ENCODE data around the gene TUFT1.
A peak's percentile ranks its signal among the peaks of the same experiment; 100 is the strongest.
"Not testable (repeated sequence)": the region's sequence is repeated elsewhere in the genome, so short reads cannot be mapped to it uniquely, and the experiment has no call there.

Gene TUFT1

GRCh38 chr1:151512801-151513625, 27.1 kb upstream of the TUFT1 start:
- no peak for DNase-seq

GRCh38 chr1:151513626-151514121, 26.4 kb upstream of the TUFT1 start:
- DNase-seq: no peak

- DNase-seq: no peak
These were observed 25.7 kb upstream of the TUFT1 start for GRCh38 chr1:151514366-151514765.

GRCh38 chr1:151515265-151515664, 24.8 kb upstream of the TUFT1 start:
- no peak for DNase-seq

GRCh38 chr1:151516031-151516511, 24.0 kb upstream of the TUFT1 start:
- DNase-seq: no peak

GRCh38 chr1:151518431-151518830, 21.7 kb upstream of the TUFT1 start:
- DNase-seq: no peak

- DNase-seq: no peak
These were observed 21.2 kb upstream of the TUFT1 start for GRCh38 chr1:151518936-151519335.

GRCh38 chr1:151519667-151520066, 20.4 kb upstream of the TUFT1 start:
- no peak for DNase-seq

GRCh38 chr1:151520359-151520758, 19.8 kb upstream of the TUFT1 start:
- no peak for DNase-seq

- DNase-seq: not testable (repeated sequence)
These were observed 17.7 kb upstream of the TUFT1 start for GRCh38 chr1:151522427-151522826.

- no peak for DNase-seq
These were observed 16.8 kb upstream of the TUFT1 start for GRCh38 chr1:151523326-151523725.

GRCh38 chr1:151524736-151525135, 15.4 kb upstream of the TUFT1 start:
- DNase-seq: no peak

- DNase-seq: no peak
These were observed 13.2 kb upstream of the TUFT1 start for GRCh38 chr1:151526735-151527525.

GRCh38 chr1:151529211-151529702, 10.9 kb upstream of the TUFT1 start:
- DNase-seq: no peak

- no peak for DNase-seq
These were observed 10.3 kb upstream of the TUFT1 start for GRCh38 chr1:151529781-151530180.

- no peak for DNase-seq
These were observed 9.6 kb upstream of the TUFT1 start for GRCh38 chr1:151530461-151530860.

- DNase-seq: no peak
These were observed 6.2 kb upstream of the TUFT1 start for GRCh38 chr1:151533870-151534269.

GRCh38 chr1:151534662-151535278, 5.3 kb upstream of the TUFT1 start:
- DNase-seq: peak; percentile 30

GRCh38 chr1:151535326-151536271, 4.5 kb upstream of the TUFT1 start:
- DNase-seq: no peak

GRCh38 chr1:151536499-151536898, 3.6 kb upstream of the TUFT1 start:
- no peak for DNase-seq

- DNase-seq: no peak
These were observed 3.0 kb upstream of the TUFT1 start for GRCh38 chr1:151537112-151537511.
